ENCODE data around the gene EIF2AK2.

EIF2AK2 gene

DNA sequence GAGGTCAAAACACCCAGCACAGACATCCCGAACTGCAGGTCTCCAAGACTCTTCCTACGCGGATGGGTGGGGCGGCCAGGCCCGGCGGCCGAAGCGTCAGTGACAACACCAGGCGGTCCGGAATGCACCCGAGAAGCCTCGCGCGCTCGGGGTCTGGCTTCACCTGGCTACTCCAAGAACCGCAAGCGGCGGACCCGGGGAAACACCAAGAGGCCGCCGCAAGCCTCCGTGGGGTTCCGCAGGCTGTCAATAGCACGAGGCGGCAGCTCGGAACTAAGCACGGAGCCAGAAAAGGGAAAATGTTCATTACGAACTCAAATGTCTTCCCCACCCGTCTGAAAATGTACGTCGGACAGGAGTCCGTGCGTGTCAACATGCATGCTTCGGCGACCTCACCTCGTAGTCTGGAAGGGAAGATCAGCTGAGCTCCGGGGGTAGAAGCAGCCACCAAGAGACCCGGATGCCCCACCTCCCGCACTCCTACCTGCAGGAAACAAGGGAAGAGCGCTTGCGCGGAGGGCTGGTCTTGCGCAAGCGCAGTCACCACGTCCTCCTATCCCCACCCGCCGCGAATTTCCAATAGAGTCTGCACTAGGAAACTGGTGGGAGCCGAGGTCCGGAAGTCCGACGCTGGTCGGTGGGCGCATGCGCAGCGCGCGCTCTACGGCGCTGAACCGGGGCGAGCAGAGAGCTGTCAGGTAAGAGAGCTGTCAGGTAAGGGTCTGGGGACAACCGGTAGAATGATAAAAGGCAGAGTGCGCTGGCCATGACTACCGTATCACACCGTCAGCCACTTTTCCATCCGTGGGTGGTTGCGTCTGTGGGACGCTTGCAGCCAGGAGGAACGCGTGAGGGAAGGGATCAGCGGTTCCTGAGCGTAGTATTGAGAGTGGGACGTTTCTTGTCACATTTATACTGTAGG is 72.6 kb downstream of the EIF2AK2 start, which contains the start of the genes GPATCH11 and HEATR5B:
GPATCH11 (plus strand) TSS at position 646 of the 922 bp plus-strand sequence. CDS start 3,864 bp downstream, outside the sequence.
HEATR5B (minus strand) TSS at position 500 of the 922 bp plus-strand sequence. CDS start 958 bp downstream, outside the sequence.
- Histone ChIP-seq H3K4me2 (ENCODE audit: low read depth, low read length) (peak within 1 kb of the TSS; percentile 92), H3K4me1 (ENCODE audit: low read length) (peaks cover 43% of the 10 kb centered on the region)

GRCh38 chr2:37080689-37081088 is 76.1 kb downstream of the EIF2AK2 start:
- H3F3A ChIP-seq (ENCODE audit: insufficient read depth, low read length) = peaks cover 10% of the 10 kb centered on the region
- no peaks in the 10 kb centered on the region for H3K9me2 ChIP-seq (replicated peaks; ENCODE audit: insufficient read depth, low read length)
- no peaks in the 10 kb centered on the region for H3K27me3 ChIP-seq (replicated peaks; ENCODE audit: insufficient read depth, low read length)
- no peaks in the 10 kb centered on the region for H4K20me1 ChIP-seq (ENCODE audit: insufficient read depth, low read length)
- H3K4me3 ChIP-seq (ENCODE audit: low read length) = no peak overlapping the region
- H3K27ac ChIP-seq (ENCODE audit: low read length) = peak overlapping the region; percentile 30; the same call in 1 of the 2 replicates
- H3K9ac ChIP-seq (ENCODE audit: low read length) = no peak overlapping the region
- H3K36me3 ChIP-seq (replicated peaks; ENCODE audit: insufficient read depth, low read length) = peaks cover 4% of the 10 kb centered on the region; the same call in 1 of the 2 replicates
- H3K4me2 ChIP-seq (ENCODE audit: low read depth, low read length) = peak overlapping the region; percentile 39
- peaks cover 32% of the 10 kb centered on the region for H3K4me1 ChIP-seq (ENCODE audit: low read length)
- H2AFZ ChIP-seq (ENCODE audit: low read length) = no peak overlapping the region
- TF ChIP-seq, protein P1, sequence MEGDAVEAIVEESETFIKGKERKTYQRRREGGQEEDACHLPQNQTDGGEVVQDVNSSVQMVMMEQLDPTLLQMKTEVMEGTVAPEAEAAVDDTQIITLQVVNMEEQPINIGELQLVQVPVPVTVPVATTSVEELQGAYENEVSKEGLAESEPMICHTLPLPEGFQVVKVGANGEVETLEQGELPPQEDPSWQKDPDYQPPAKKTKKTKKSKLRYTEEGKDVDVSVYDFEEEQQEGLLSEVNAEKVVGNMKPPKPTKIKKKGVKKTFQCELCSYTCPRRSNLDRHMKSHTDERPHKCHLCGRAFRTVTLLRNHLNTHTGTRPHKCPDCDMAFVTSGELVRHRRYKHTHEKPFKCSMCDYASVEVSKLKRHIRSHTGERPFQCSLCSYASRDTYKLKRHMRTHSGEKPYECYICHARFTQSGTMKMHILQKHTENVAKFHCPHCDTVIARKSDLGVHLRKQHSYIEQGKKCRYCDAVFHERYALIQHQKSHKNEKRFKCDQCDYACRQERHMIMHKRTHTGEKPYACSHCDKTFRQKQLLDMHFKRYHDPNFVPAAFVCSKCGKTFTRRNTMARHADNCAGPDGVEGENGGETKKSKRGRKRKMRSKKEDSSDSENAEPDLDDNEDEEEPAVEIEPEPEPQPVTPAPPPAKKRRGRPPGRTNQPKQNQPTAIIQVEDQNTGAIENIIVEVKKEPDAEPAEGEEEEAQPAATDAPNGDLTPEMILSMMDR (IDR thresholded peaks at IDR 0.05; ENCODE audit: low read length) = no peak
- TF ChIP-seq EZH2 (optimal IDR thresholded peaks at IDR 0.05; ENCODE audit: low read depth, low read length) = no peak
- no peak for TF ChIP-seq EZH2phosphoT487 (IDR thresholded peaks at IDR 0.05; ENCODE audit: low read length)
- no peak for DNase-seq
- no peaks in the 10 kb centered on the region for H3K9me3 ChIP-seq (replicated peaks; ENCODE audit: insufficient read depth, low read length)
- H3K79me2 ChIP-seq (ENCODE audit: low read length) = peaks cover 84% of the 10 kb centered on the region

More for the DNA sequence above, 72.6 kb downstream of the EIF2AK2 start, which contains the start of the genes GPATCH11 and HEATR5B:
- TF ChIP-seq EZH2 (optimal IDR thresholded peaks at IDR 0.05; ENCODE audit: low read depth, low read length) = no peak
- TF ChIP-seq, protein P1 (IDR thresholded peaks at IDR 0.05; ENCODE audit: low read length) = no peak
- TF ChIP-seq EZH2phosphoT487 (IDR thresholded peaks at IDR 0.05; ENCODE audit: low read length) = no peak
- H3K4me3 ChIP-seq (ENCODE audit: low read length) = peak within 1 kb of the TSS; percentile 96
- H4K20me1 ChIP-seq (ENCODE audit: insufficient read depth, low read length) = no peaks in the 10 kb centered on the region
- H3F3A ChIP-seq (ENCODE audit: insufficient read depth, low read length) = peaks cover 10% of the 10 kb centered on the region
- peak within 1 kb of the TSS; percentile 79 for H3K9ac ChIP-seq (ENCODE audit: low read length)
- H3K9me3 ChIP-seq (replicated peaks; ENCODE audit: insufficient read depth, low read length) = no peaks in the 10 kb centered on the region
- peak within 1 kb of the TSS; percentile 87 for H2AFZ ChIP-seq (ENCODE audit: low read length)
- peak; percentile 97 for DNase-seq
- no peaks in the 10 kb centered on the region for H3K9me2 ChIP-seq (replicated peaks; ENCODE audit: insufficient read depth, low read length)
- no peaks in the 10 kb centered on the region; the same call in 1 of the 2 replicates for H3K36me3 ChIP-seq (replicated peaks; ENCODE audit: insufficient read depth, low read length)
- no peaks in the 10 kb centered on the region for H3K27me3 ChIP-seq (replicated peaks; ENCODE audit: insufficient read depth, low read length)
- H3K27ac ChIP-seq (ENCODE audit: low read length) = peak within 1 kb of the TSS; percentile 87
- peaks cover 86% of the 10 kb centered on the region for H3K79me2 ChIP-seq (ENCODE audit: low read length)

GRCh38 chr2:37080266-37080665 is 76.5 kb downstream of the EIF2AK2 start:
- Histone ChIP-seq H3F3A (ENCODE audit: insufficient read depth, low read length) (peaks cover 10% of the 10 kb centered on the region), H3K27ac (ENCODE audit: low read length) (peak overlapping the region; percentile 30; the same call in 1 of the 2 replicates), H3K9me3 (replicated peaks; ENCODE audit: insufficient read depth, low read length) (no peaks in the 10 kb centered on the region), H3K4me3 (ENCODE audit: low read length) (no peak overlapping the region), H3K9me2 (replicated peaks; ENCODE audit: insufficient read depth, low read length) (no peaks in the 10 kb centered on the region), H3K9ac (ENCODE audit: low read length) (no peak overlapping the region), H3K27me3 (replicated peaks; ENCODE audit: insufficient read depth, low read length) (no peaks in the 10 kb centered on the region), H4K20me1 (ENCODE audit: insufficient read depth, low read length) (no peaks in the 10 kb centered on the region), H3K36me3 (replicated peaks; ENCODE audit: insufficient read depth, low read length) (peaks cover 4% of the 10 kb centered on the region), H2AFZ (ENCODE audit: low read length) (no peak overlapping the region), H3K79me2 (ENCODE audit: low read length) (peaks cover 80% of the 10 kb centered on the region), H3K4me1 (ENCODE audit: low read length) (peaks cover 28% of the 10 kb centered on the region), H3K4me2 (ENCODE audit: low read depth, low read length) (peak overlapping the region; percentile 39)
- TF ChIP-seq EZH2phosphoT487 (IDR thresholded peaks at IDR 0.05; ENCODE audit: low read length) = no peak
- DNase-seq = no peak

Measured in MM.1S (cell line).